Left hindlimb (tissue), 1 donor: ENCODE data around the gene FAM3C.

Experiments used
- DNase-seq: peaks from one replicate; pipeline ENCODE4 v3.0.0-alpha.2; 2018

Gene FAM3C

DNA sequence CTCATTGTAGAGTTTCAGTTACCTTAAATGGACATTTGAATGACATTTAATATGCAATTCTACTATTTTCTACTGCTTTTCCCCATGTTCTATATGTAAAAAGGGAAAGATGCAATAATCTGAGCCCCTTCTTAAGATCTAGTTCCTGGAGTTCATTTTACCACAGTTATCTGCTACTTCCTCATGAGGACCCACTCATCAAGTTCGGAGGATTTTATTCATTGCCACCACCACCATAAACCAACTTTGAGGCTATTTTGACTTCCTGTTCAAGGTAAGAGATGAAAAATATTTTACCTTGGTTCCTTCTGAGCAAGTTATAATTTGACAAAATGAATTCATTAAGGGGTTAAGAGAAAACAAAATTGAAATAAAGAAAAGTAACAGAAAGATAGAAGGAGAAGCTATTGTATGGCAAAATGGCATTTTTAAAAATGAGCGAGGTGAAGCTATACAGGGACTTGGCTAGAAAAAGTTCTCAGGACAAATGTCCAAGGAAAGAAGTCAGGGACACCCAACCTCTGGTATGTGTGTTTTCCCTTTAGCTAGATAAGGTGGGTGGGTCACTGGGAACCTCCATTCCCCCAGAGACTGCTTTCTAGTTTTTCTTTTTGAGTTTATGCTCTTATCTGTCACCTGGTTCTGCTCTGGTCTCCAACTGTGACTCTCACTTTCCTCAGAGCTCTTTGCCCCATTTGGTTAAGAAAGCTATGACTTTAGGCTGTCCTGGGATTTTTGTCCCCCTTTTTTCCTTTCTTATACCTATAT, 14.9 kb upstream of the FAM3C start:
- no peak for DNase-seq

DNA sequence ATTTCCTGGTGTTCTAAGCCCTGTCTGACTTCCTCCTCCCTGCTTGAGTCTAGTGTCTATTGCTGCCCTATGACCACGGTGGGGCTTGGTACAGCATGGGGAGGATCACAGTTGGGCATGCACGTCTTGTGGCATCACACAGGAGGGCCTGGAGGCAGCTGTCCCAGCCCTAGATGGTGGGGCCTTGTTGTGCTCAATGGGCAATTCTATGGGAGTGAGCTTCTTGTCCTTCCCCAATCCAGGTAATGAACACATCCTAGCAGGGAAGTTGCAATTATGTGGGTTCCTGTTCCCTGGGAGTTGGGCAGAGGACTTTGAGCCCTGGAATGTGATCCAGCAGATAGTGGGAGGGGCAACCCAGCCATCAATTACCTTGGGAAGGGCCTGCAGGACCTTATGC, 10.8 kb upstream of the FAM3C start:
- no peak for DNase-seq

DNA sequence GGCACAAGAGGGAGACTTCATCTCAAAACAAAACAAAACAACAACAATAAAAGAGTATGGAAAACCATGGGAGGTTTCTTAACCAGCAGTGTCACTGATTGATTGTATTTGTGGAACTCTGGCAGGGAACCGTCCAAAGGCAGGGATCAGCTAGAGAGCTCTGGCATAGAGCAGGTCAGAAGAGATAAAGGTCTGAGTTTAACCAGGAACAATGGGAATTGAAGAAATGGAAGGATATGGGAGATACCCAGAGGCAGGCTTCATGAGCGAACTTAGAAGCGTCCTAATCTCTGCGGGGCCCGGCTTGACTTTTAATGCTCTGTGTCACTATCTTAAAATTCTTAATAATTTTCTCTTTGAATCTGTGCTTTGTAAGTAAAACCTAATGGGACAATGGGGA, 10.4 kb upstream of the FAM3C start:
- no peak for DNase-seq

DNA sequence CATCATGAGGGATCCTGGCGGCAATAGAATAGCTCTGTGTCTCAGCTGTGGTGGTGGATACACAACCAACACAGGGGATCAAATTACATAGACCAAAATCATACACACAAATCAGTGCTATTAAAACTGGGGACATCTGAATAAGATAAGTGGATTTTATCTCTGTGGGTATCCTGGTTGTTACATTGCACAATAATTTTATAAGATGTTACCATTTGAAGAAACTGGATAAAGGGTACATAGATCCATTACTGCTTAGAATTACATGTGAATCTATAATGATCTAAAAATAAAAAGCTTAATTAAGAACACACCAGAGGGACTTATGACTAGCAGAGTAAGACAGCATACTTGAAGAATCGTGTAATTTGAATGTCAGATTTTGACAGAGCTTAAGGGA, 8.2 kb upstream of the FAM3C start:
- no peak for DNase-seq

DNA sequence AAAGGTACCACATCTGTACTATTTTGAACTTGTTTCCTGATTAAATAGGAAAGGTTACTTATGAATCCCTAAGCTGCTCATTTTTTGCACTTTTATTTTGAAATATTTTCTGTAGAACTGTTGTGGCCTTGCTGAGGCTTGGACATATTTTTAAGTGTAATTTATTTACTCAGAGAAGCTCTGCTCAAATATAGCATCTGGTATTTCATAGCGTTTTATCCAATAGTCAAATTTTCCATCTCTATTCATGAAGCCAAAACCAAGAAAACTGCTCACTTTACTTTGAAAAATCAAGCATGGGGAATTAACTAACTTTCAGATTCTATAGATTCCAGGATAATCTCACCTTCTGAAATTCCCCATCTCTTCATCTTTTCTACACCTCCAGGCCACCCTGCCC, 6.6 kb upstream of the FAM3C start:
- no peak for DNase-seq

DNA sequence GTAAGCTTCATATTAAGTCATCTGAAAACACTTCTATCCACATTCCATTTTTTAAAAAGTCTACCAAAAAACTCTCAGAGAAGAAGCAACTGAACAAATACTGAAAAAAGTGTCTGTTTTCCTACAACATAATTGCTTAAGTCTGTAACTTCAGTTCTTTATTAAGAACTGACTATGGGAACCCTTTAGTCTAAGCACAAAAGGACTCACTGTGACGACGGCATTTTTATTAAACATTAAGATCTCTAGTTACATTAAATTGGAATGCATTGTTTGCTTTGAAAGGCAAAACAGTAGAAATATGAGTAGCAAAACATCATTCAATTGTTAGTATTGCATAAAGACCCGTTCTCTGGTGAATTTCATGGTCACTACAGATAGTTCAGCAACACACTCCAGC, 5.8 kb upstream of the FAM3C start:
- no peak for DNase-seq

DNA sequence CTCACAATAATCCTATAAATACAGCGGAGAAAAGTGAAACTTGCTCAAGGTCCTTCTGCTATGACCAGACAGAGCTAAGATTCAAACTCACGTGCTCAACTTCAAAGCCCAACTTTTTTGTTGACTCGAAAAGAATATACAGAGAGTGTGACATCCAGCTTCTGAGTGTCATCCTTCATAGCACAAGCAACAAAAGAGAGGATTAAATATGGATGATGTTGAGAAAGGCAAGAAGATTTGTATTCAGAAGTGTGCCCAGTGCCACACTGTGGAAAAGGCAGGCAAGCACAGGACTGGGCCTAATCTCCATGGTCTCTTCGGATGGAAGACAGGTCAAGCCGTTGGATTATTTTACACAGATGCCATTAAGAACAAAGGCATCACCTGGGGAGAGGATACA, 2.1 kb upstream of the FAM3C start:
- no peak for DNase-seq

DNA sequence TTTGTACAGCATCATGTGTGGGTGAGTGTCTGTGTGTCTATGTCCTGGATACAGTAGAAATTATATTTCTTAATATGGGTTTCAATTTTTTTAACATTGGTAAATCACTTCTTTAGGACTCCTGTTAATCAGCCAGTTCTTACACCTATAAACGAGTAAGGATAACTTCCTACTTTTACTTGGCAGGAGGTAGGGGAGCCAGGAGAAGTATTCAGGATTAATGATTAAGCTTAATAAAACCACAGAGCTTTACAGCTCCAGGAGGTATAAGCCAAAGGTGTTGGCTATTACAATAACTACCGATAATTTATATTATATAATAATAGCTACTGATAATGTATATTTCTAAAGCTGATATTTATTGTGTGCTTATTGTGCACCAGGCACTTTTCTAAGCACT, 1.7 kb upstream of the FAM3C start:
- DNase-seq, result no peak

DNA sequence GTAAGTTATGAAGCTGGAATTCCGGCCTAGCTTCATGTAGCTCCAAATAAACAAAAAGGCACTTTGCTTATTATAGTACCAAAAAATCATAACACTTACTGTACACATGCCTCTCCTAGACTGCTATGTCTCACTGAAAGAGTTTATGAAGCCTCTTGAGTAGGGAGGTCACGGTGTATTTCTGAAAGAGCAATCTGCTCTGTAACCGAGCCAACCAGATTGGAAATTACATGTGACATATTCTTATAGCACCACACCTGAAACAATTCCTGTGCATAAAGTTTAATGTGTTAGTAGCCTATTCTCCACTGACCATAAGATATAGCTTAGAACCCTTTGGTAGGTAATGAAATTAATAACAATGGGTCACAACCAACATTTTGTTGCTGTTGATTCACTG, 1.3 kb upstream of the FAM3C start:
- DNase-seq, result no peak

DNA sequence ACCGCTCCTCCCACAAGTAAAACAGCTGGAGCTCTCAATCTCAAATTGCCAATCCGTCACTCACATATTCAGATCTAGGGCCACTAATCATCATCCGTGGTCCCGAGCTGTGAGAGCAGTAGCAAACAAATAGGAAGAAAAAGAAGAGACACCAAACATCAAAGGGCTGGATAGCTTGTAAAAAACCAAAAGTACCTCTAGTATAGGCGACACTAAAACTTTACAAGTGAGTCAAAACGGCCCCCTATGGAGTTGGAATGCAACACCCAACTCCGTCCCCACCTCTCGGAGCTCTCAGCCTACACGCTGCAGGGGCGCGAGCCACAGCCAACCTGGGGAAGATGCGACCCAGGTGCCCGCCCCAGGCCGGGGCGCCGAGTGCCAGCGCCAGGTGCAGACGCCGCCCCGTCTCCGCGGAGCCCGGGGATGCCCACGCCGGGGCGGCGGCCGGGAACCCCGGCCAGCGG, 581 bp downstream of the FAM3C start:
- peak; percentile 52 for DNase-seq

DNA sequence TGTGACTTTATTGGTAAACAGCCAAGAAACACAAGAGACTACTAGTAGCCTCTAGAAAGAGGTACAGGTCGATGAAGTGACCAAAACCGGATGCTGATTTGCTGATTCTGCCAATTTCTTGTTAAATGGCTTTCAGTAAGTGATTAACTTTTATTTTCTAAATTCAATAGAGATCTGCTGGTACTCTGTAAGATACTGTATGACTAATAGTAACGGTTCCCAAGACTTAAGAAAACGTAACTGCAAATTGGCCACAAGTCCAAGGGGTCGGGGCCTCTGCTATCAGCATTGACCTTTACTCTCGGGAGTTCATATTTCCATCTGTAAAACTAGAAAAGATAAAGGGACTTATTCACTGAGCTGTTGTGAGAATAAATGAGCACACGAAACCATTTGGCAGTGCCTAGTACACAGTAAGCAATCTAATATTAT, 1.4 kb downstream of the FAM3C start:
- DNase-seq, result no peak

DNA sequence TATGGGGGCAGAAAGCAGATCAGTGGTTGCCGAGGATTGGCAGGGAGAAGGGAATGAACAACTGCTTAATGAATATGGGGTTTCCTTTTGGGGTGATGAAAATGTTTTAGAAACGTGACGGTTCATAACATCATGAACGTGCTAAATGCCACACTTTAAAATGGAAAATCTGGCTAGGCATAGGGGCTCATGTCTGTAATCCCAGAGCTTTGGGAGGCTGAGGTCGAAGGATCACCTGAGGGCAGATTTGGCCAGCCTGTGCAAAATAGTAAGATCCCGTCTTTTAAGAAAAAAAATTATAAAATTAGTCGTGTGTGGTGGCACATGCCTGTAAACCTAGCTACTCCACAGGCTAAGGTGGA, 3.1 kb downstream of the FAM3C start:
- DNase-seq, result no peak

DNA sequence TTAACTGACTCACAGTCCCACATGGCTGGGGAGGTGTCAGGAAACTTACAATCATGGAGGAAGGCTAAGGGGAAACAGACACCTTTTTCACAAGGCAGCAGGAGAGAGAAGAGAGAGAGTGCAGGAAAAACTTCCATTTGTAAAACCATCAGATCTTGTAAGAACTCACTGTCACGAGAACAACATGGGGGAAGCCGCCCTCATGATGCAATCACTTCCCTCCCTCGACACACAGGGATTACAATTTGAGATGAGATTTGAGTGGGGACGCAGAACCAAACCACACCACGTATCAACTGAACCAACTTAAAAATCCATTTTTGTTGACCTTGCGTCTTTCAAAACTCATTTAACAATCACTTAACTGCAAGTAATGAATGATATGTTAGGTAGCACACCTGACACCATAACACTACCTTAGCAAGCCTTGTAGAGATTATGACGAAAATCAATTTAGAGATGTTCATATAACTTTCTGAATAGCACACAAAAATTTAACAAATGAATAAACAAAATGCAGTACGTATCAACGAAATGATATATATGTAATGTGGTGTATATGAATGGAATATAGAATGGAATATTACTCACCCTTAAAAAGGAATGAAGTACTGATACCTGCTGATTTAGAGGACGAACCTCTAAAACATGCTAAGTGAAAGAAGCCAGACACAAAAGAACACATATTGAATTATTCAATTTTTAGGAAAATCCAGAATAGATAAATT, 3.7 kb downstream of the FAM3C start:
- DNase-seq, result no peak

DNA sequence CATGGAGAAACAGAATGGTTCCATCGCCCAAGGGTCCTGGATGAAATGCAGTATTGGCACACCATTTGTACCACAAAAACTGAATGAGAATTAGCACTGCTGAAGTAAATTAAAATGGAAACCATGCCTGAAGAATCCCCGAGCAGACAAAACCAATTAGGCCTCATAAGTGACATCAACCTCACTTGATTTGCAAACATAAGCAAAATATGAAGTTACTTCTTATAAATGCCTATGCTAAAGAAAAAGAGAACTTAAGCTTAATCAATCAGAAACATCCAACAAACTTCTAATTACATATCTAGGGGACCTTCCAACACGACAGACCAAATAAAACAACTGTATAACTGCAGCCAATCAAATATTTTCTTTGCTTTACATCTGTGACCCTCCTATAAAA, 4.4 kb downstream of the FAM3C start:
- DNase-seq, result no peak

DNA sequence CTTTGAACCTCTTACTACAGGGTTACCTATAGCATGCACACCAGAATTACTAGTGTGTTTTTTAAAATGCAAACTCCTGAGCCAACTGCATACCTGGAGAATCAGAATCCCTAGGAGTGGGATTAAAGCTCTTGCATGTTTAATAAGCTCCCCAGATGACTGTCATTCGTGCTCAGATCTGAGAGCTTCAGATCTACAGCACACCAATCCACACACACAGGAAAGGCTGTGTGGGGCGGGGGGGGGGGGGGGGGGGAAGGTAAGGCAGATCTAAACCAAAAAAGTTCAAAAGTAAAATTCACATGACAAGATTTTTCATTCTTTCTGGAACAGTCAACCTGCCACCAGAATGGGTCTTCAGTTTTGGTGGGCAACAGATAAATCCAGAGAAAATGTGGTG, 5.5 kb downstream of the FAM3C start:
- DNase-seq, result no peak

DNA sequence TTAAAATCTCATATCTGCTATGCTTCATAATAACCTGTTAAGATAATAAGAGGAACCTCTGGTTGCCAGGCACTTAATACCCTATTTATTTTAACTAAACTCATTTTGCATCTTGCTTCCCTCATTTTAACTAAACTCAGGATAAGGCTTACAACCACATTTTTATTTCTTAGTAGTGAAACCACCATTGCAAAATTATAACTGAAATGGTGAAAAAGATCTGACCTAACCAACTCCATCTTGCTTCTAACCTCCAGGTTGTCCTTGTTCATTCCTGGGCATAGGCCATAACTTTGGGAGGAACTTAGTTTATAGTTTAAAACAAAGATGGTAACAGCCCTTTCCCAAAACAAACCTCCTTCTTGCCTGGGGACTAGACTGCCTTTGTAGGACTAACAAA, 6.0 kb downstream of the FAM3C start:
- no peak for DNase-seq

DNA sequence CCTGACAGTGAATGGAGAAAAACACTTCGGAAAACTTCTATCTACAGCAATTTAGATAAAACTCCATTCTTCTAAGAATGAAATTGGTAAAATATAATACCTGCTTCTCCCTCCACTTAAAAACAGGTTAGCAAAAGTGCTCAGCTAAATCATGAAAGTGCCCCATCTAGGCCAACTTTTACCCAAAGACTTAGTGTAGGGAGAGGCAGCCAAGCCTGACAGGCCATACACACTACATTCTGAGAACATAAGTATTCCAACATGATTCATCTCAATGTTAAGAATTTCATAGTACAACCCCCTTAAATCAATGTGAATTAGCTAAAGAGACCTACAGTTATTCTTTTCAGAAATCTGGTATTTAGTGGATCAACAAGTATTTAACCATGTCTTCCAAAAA, 7.2 kb downstream of the FAM3C start:
- no peak for DNase-seq

DNA sequence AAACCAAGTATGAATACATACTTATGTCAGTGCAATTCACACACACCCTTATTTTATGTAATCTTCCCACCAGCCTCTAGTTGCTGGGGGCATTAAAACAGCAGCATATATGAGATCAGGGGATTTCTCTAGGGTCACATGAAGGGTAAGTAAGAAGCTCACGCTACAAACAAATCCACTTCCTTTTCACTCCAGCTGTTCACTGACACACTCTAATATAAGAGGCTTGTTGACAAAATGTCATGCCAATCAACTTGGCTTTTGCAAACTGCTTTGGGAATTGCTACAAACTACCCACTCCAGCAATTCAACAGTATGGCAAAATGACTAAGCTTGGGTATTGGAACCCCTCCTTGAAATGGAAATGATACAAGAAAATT, 10.3 kb downstream of the FAM3C start:
- no peak for DNase-seq

DNA sequence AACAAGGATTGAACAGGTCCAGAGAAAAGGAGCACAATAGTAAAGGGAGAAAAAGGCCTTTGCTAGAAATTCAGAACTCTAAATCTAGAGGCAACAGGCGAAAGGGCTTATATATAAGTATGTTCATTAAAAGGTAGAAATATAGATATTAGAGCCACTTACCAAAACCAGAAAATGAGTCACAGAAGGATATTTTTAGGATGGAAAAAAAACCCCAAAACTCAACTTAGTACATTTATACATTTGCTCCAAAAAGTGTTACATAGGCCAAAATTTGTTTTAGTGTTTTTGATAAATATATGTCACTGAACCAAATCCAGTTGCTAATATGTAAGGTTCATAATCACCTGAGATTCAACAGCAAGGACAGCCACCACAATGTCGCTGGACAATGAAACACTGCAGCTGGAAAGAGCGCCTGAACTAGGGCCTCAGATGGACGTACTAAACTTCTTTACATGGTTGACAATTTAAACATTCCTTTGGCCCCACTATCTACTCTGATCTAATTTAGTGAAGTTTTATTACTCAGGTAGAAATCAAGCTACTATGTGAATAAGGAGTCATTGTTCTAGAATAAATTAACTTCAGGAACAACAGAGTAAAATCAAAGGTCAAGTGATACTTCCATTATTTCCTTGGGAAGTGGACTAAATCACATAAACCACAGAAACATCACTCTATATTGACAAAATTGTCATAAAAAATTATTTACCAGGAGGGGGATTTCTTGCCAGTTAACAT, 10.9 kb downstream of the FAM3C start:
- DNase-seq, result no peak

DNA sequence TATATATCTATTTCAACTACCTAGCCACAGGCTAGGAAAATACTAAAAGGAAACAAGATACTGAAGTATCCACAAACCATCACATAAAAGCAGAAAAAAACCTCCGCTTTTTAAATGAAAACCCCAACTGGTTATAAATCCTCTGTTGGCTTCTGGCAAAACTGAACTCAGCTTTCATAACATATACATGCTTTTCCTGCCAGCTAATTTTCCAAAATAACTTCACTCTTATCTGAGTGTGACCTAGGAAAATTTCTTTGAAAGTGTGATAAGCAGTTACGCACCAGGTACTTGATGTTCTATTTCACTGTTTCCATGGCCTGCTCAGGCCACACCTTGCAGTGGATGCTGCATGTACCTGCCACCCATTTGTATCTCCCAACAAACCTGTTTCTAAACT, 11.8 kb downstream of the FAM3C start:
- no peak for DNase-seq

DNA sequence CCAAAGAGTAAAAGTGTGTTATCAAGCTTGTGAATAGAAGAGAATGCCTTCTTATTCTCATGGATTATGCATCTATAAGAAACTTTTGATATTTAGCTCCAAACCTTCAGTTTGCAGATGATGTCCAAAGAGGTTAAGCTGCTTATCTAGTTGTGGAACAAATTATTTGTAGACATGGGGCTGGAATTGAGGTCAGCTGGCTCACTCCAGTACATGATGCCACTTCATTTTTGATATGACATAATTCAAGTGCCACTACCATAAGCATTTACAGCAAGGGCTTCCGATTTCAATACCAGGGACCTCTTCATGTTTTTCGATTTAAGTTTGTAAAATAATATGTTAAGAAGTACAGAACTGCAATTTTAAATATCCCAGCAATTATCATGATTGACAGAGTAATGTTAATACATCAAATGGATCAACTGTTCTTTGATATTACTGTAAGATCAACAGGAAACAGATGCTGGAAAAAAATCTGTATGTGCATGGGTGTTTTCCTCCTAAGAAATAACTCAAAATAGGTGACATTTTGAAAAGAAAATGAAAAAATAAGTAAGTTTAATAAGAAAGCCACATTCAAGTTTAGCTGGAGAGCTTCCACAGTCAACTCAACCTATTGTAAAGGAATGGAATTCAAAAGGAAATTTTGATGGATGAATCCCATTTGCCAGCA, 12.7 kb downstream of the FAM3C start:
- DNase-seq, result no peak

DNA sequence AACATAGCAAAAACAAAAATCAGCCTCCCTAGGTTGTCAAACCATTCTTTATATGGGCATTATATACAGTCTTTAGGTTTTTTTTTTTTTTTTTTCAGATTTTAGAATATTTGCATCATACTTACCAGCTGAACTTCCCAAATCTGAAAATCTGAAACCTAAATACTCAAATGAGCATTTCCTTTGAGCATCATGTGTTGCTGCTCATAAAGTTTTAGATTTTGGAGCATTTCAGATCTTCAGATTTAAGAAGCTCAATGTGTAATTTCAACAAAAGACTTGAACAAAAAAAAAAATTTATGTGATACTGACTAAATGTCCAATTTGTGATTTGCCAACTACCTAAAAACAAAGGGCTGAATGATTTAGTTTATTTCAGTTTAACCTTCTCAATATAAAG, 13.6 kb downstream of the FAM3C start:
- DNase-seq, result no peak

DNA sequence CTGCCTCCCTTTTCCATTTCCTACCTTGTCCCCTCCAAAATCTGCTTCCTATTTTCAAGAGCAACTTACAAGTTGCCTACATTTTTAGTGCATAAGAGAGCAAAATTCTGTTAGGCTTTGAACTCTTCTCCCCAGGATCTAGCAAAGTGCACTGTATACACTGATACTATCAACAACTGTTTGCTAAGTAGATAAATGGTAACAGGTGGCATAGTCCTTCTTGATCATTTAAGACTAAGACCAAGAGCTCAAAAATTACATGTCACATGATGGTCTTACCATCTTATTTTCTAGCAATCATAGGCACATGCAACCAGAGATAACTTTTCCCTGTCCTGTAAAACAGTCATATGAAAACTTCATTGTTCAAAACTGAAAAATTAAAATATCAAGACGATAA, 16.2 kb downstream of the FAM3C start:
- no peak for DNase-seq

DNA sequence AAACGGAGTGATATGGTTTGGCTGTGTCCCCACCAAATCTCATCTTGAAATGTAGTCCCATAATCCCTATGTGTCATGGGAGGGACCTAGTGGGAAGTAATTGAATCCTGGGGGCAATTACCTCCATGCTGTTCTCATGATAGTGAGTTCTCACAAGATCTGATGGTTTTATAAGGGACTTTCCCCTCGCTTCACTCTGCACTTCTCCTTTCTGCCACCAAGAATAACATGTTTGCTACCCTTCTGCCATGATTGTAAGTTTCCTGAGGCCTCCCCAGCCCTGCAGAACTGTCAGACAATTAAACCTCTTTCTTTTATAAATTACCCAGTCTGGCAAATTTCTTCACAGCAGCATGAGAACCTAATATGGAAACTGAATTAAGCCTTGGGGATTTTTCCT, 19.1 kb downstream of the FAM3C start:
- no peak for DNase-seq
